KG1 (cell line): ENCODE measurements around the gene NID2.

Experiments used
- DNase-seq: peaks from one replicate; lab custom pipeline; 2025; lab: John Stamatoyannopoulos, UW

Gene NID2

DNA sequence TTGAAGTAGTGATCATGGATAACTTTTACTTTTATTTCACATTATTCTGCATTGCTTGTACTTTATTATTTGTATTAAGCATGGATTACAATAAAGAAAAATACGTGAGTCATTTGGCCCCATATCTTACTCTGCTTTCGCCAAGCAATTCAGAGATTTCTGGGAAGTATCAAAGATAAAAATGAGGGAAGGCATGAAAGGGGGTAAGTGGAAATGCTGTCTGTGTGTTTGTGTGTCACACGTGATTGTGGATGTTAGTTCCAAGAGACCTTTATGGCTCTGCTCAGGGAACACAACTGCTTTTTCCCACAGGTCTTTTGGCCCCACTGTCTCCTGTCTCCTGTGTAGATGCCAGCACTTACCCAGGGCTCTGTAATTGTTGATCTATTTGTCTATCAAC, 10.5 kb downstream of the NID2 start:
- DNase-seq: no peak

DNA sequence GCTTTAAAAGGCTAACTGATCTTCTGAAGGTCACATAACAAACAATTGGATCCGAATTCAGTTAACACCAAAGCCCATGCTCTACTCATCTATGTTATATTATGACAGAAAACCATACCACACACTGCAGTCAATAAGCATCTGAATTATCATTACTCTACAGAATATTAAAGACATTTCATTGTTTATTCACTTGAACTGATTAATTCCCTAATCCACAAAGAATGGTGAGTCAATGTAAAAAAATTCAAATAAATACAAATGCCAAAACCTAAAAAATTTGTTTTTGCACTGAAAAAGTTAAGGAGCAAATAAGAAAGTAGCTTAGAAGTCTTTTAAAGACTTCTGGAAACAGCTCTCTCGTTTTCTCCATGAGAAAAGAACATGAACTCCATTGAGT, 13.7 kb downstream of the NID2 start:
- no peak for DNase-seq

DNA sequence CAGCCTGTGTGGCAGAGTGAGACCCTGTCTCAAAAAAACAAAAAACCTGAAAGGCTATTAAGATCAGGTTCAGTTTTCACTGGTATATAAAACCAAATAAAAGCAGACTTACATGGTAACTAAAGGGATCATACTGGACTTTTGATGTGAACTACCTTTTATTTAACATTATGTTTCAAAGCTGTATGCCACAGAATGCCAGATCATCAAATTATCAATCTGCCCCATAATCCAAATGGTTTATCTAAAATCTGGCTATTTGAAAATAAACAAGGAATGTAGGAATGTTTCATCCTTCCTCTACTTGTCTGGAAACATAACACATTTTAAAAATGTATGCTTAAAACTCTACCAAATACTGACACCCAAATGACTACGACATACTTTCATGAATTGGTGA, 14.2 kb downstream of the NID2 start:
- DNase-seq: no peak

GRCh38 chr14:52053044-52053443, 15.8 kb downstream of the NID2 start:
- DNase-seq: no peak

GRCh38 chr14:52052288-52052943, 16.4 kb downstream of the NID2 start:
- no peak for DNase-seq

GRCh38 chr14:52051871-52052270, 17.0 kb downstream of the NID2 start:
- no peak for DNase-seq

- no peak for DNase-seq
These were observed 17.6 kb downstream of the NID2 start for GRCh38 chr14:52051251-52051650.

GRCh38 chr14:52049721-52050588, 18.9 kb downstream of the NID2 start:
- no peak for DNase-seq

GRCh38 chr14:52049271-52049670, 19.6 kb downstream of the NID2 start:
- DNase-seq: no peak

- DNase-seq: no peak
These were observed 20.1 kb downstream of the NID2 start for GRCh38 chr14:52048641-52049204.

- DNase-seq: no peak
These were observed 20.7 kb downstream of the NID2 start for GRCh38 chr14:52048116-52048515.

DNA sequence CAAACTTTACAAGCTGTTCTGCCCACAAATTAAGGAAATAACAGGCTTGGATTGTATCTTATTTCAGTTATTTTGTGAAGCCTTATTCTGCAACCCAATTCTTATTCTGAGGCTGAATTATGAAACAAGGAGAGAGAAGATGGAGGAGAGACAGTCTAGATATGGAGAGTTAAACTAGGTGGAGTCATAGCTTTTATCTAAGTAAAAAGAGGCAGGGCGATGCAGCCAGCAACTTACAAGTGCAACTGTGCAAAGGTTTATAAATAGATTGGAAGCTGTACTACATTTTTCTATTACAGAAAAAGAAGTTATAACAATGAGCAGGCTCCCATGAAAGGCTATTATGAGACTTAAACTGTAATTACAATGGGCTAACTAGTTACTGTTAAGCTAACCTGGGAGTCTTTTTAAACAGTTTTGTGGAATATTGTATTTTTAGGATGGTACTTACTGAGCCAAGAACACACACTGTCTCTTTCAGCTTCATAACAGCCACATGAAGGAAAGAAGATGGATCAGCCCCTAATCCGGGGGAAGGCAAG, 22.4 kb downstream of the NID2 start:
- DNase-seq: no peak

GRCh38 chr14:52044791-52045522, 23.9 kb downstream of the NID2 start:
- DNase-seq: no peak

GRCh38 chr14:52043690-52044089, 25.2 kb downstream of the NID2 start:
- no peak for DNase-seq

DNA sequence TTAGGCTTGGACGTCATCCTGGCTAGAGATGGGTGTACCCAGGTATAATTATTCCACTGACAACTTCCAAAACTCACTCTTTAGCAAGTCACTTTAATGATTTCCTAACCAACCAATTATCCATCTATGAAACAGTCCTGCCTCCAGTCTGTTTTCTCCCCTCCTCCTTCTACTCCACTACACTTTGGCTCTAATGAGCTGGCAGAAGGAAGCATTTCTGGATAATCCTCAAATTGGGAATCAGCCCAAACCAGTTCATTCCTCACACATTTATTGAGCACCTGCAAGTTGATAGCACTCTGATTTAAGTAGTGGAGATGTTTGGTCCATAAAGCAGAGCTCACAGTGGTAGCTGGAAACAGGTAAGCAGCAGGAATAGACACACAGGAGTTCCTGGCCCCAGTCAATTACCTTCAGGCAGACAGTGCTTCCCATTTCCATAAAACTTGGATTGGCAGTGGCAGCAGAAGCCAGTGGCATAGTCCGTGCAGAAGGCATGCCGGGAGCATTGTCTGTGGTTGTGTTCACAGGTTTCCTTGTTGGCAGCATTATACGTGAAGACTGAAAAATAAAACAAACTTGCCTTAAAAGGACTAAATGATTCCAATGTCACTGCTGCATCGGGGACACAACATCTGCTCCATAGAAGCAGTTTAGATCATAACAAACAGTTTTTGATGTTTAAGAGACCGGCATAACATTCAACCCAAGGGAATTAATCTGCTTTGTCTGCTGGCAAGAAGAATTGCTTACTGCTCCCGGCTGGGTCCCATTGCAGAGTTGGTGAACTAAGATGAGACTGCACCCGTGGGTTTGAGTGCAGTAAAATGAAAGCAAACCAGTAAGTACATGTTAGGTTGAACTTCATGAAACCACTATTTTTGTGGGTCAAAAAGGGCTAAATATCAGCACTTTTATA, 26.2 kb downstream of the NID2 start:
- no peak for DNase-seq

GRCh38 chr14:52040598-52040997, 28.3 kb downstream of the NID2 start:
- DNase-seq: no peak

DNA sequence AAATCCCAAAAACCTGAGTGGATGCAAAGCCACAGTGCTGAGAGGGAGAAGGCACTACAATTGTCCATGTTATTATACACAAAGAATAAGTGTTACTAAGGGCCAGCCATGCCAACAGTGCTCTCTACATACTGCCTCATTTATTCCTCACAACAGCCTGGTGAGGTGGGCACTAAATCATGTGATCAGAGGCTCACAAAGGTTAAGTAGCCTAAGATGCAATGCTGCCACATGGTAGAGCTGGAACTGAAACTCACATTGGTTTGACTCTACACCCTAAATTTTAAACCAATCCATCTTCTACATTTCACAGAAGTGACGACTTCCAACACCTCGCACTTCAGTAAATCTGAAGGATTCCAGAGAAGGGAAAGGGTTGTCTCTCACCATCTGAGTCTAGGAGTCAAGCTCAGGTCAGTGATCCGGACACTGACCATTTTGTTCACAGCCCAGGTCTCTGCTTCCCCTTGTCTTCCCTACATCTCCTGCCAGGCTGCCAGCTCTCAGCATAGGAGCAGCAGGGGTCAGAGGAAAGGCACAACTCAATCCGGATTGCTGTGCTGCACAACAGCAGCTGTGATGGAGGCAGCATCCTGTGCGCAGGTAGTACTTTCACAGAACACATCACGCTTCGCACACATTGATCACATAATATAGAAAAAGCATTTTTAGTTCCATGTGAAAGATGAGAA, 29.6 kb downstream of the NID2 start:
- DNase-seq: no peak

DNA sequence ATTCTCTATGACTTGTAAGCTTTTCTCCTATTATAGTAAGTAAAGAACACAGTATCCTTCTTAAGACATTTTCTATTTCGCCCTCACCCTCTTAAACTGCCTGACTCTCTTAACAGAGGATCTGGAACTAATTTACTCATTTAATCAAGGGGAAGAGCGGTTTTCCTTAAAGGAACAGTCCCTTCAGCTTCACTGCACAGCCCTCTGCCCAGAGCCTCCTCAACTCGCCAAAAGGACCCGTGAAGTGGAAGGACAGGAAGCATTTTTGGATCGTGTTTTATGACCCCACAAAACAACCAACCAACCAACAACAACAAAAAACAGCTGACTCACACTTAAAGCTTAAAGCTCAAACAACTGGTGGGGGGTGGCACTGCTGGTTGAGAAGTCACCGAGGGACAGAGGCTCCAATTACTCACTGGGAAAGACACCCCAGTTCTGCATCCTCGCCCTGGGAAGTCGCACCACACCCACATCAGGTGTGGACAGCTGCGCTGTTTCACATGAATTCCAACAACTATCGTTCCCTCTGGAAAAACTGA, 35.7 kb downstream of the NID2 start:
- DNase-seq: no peak

DNA sequence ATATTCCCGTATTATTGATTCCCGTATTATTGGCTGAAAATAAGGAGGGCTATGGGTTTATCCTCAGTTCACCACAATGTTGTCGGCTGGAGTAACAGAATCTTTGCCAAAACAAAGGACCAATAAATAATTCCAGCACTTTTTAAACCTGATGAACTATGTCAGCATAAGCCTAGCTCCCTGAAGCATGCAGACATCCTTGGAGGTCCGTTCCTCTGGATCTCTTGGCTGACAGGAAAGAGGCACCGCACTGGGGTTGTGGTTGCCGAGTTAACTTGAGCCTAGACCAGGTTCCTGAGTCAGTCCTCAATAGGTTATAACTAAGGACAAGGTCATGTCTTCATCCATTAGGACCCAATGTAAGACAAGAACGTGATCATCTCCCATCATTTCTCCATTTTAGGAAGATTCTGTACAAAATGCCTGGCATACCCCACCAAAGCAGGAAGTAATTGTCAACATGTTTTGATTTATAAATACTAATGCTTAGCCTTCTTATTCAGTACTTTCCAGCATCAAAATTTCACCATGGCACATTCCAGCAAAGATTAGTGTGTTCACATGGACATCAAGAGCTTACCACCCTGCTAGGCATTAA, 36.6 kb downstream of the NID2 start:
- DNase-seq: no peak

- DNase-seq: no peak
These were observed 37.1 kb downstream of the NID2 start for GRCh38 chr14:52031781-52032180.
